Type B pancreatic cell (in vitro differentiated cells): Measurements from ENCODE around the gene TUBB2A. TPM values are rescaled to one million over a fixed set of nuclear protein-coding genes. Genes with fewer than 3 reads are reported as not detected.
"Not testable (repeated sequence)": the region's sequence is repeated elsewhere in the genome, so short reads cannot be mapped to it uniquely, and the experiment has no call there.

ENCODE experiments used
- DNase-seq: peaks from one replicate; pipeline ENCODE4 v3.0.0; 2021; ENCODE audit warnings: mixed read lengths; ENCODE audit not compliant: unreplicated experiment; ENCODE audit errors: extremely low spot score
- H3K27ac Mint-ChIP-seq: 2 replicates; pipeline ENCODE4 v1.8.0; 2021; ENCODE audit warnings: mild to moderate bottlenecking, mixed read lengths
- H3K27me3 Mint-ChIP-seq: 2 replicates; pipeline ENCODE4 v1.8.0; 2021; ENCODE audit warnings: mixed read lengths
- H3K36me3 Mint-ChIP-seq: 2 replicates; pipeline ENCODE4 v1.8.0; 2021; ENCODE audit warnings: mixed read lengths
- H3K4me1 Mint-ChIP-seq: one replicate; pipeline ENCODE4 v1.8.0; 2021; ENCODE audit warnings: mixed read lengths; ENCODE audit not compliant: unreplicated experiment
- H3K4me3 Mint-ChIP-seq: 2 replicates; pipeline ENCODE4 v1.8.0; 2021; ENCODE audit warnings: mild to moderate bottlenecking, mixed read lengths
- H3K9me3 Mint-ChIP-seq: 2 replicates; pipeline ENCODE4 v1.8.0; 2021; ENCODE audit warnings: mixed read lengths
- CTCF ChIP-seq: fragments of 200-600 bp; sonication (generic); conservative IDR thresholded peaks from 2 replicates; pipeline ENCODE4 v1.5.0; 2021; ENCODE audit warnings: antibody characterized with exemption, mild to moderate bottlenecking
- total RNA-seq: library from RNA; stranded (reverse); gene quantifications from 2 replicates; pipeline ENCODE4 v1.2.1, GENCODE V29; 2021; ENCODE audit warnings: low replicate concordance

Gene TUBB2A
- total RNA-seq, 1 donor from 2014 or later = 62.9 TPM

DNA sequence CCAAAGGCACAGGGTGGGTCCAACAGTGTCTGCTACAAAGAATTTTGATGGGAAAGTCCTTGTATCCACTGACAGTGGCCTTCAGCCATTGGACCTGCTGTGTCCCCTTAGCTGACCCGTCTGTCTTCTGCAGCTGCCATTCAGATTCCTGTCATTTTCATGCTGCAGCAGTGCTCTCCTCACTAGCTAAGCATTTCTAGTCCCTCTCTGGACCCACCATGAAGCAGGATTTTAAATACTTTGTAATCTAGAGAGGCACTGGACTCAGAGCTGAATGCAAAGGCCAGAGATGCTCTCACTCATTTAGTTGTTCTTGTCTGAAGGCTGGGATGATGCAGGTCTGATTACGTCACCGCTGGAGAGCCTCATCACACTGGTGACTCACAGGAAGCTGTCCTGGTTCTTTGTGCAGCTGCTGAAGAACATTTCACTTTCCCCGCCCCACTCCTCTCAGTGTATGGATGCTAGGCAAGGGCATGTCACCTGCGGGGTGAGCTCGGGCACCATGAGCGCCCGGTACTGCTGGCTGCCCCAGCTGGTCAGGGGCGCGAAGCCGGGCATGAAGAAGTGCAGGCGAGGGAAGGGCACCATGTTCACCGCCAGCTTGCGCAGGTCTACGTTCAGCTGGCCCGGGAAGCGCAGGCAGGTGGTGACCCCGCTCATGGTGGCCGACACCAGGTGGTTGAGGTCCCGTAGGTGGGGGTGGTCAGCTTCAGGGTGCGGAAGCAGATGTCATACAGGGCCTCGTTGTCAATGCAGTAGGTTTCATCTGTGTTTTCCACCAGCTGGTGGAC lies 19.4 kb upstream of the TUBB2A start:
- Mint-ChIP-seq H3K9me3 (peaks cover 4% of the 10 kb centered on the region), H3K27ac (no peak overlapping the region), H3K36me3 (no peaks in the 10 kb centered on the region), H3K27me3 (no peaks in the 10 kb centered on the region), H3K4me3 (no peak overlapping the region), H3K4me1 (peaks cover 11% of the 10 kb centered on the region)
- no peak for DNase-seq
- TF ChIP-seq CTCF = no peak

DNA sequence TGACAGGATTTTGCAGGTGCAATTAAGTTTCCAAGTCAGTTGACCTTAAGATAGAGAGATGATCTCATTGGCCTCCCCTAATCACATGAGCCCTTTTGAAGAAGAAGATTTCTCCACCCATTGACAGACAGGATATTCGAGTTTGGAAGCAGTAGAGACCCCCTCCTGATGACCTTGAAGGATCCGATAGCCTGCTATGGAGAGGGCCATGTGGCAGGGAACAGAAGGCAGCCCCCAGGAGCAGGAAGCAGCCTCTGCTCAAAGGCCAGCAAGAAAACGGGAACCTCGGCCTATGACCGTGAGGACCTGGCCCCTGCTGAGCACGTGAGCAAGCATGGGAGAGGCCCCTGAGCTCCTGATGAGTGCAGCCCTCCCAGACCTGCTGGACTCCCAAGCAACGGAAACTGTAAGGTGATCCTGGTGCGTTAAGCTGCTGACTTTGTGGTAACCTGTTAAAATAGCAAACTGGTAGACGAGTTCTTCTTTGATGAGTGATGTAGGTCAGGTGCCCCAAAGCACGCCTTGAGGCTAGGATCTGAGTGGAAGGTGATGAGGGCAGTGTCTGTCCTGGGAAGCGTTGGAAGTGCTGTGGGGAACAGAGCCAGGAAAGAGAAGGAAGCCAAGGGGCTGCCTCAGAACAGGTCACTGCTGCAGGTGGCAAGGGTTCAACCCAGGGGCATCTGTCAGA lies 18.5 kb upstream of the TUBB2A start:
- H3K4me3 Mint-ChIP-seq = no peak overlapping the region

GRCh38 chr6:3173636-3174089 lies 16.3 kb upstream of the TUBB2A start:
- not testable (repeated sequence) for H3K27ac Mint-ChIP-seq, H3K4me3 Mint-ChIP-seq, H3K36me3 Mint-ChIP-seq, H3K9me3 Mint-ChIP-seq, DNase-seq, H3K27me3 Mint-ChIP-seq
- peaks cover 11% of the 10 kb centered on the region for H3K4me1 Mint-ChIP-seq

More for the DNA sequence above, 18.5 kb upstream of the TUBB2A start:
- no peak for DNase-seq
- Mint-ChIP-seq H3K27ac (peak overlapping the region; percentile 1), H3K4me1 (peaks cover 11% of the 10 kb centered on the region), H3K9me3 (peaks cover 5% of the 10 kb centered on the region), H3K36me3 (no peaks in the 10 kb centered on the region), H3K27me3 (no peaks in the 10 kb centered on the region)
- no peak for TF ChIP-seq CTCF

DNA sequence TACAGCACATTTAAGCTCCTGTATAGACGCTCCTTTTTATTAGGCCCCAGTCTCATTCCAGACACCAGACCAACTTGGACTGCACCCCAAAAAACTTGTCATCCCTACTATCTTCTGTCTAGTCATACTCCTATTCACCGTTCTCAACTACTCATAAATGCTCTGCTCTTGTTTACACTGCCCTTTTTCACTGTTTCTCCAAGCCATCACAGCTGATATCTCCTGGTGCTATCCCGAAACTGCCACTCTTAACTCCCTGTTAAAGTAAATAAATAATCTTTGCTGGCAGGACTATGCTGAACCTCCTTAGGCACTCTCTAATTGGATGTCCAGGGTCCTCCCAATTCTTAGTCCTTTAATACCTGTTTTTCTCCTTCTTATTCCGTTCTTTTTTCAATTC lies 15.4 kb upstream of the TUBB2A start:
- H3K9me3 Mint-ChIP-seq, H3K4me3 Mint-ChIP-seq, H3K27ac Mint-ChIP-seq, DNase-seq, H3K36me3 Mint-ChIP-seq, H3K27me3 Mint-ChIP-seq: not testable (repeated sequence)
- peaks cover 13% of the 10 kb centered on the region for H3K4me1 Mint-ChIP-seq

DNA sequence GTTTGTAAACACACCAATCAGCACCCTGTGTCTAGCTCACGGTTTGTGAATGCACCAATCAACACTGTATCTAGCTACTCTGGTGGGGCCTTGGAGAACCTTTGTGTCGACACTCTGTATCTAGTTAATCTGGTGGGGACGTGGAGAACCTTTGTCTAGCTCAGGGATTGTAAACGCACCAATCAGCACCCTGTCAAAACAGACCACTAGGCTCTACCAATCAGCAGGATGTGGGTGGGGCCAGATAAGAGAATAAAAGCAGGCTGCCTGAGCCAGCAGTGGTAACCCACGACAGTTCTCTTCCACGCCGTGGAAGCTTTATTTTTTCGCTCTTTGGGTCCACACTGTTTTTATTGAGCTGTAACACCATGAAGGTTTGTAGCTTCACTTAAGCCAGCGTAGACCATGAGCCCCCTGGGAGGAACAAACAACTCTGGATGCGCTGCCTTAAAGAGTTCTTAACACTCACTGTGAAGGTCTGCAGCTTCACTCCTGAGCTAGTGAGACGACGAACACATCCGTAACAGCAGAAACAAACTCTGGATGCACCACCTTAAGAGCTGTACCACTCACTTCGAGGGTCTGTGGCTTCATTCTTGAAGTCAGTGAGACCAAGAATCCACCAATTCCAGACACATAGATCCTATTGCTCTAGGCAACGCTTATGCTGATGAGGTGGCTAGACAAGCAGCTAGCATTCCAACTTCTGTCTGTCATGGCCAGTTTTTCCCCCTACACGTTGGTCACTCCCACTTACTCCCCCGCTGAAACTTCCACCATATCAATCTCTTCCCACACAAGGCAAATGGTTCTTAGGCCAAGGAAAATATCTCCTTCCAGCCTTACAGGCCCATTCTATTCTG lies 14.2 kb upstream of the TUBB2A start:
- H3K4me1 Mint-ChIP-seq = peaks cover 22% of the 10 kb centered on the region
- H3K27me3 Mint-ChIP-seq, H3K9me3 Mint-ChIP-seq, H3K36me3 Mint-ChIP-seq, H3K27ac Mint-ChIP-seq, H3K4me3 Mint-ChIP-seq, DNase-seq: not testable (repeated sequence)

DNA sequence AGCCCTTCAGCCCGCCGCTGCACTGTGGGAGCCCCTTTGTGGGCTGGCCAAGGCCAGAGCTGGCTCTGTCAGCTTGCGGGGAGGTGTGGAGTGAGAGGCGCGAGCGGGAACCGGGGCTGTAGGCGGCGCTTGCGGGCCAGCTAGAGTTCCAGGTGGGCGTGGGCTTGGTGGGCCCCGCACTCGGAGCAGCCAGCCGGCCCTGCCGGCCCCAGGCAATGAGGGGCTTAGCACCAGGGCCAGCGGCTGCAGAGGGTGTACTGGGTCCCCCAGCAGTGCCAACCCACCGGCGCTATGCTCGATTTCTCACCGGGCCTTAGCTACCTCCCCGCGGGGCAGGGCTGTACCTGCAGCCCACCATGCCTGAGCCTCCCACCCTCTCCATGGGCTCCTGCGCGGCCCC lies 13.3 kb upstream of the TUBB2A start:
- H3K36me3 Mint-ChIP-seq = not testable (repeated sequence)

GRCh38 chr6:3168046-3168445 lies 10.7 kb upstream of the TUBB2A start:
- Mint-ChIP-seq H3K4me1 (peaks cover 30% of the 10 kb centered on the region), H3K27ac (peak overlapping the region; percentile 81)
- H3K9me3 Mint-ChIP-seq = not testable (repeated sequence)

More for the DNA sequence above, 13.3 kb upstream of the TUBB2A start:
- H3K4me1 Mint-ChIP-seq = peaks cover 25% of the 10 kb centered on the region
- not testable (repeated sequence) for H3K27me3 Mint-ChIP-seq, DNase-seq, H3K4me3 Mint-ChIP-seq, H3K9me3 Mint-ChIP-seq, H3K27ac Mint-ChIP-seq

DNA sequence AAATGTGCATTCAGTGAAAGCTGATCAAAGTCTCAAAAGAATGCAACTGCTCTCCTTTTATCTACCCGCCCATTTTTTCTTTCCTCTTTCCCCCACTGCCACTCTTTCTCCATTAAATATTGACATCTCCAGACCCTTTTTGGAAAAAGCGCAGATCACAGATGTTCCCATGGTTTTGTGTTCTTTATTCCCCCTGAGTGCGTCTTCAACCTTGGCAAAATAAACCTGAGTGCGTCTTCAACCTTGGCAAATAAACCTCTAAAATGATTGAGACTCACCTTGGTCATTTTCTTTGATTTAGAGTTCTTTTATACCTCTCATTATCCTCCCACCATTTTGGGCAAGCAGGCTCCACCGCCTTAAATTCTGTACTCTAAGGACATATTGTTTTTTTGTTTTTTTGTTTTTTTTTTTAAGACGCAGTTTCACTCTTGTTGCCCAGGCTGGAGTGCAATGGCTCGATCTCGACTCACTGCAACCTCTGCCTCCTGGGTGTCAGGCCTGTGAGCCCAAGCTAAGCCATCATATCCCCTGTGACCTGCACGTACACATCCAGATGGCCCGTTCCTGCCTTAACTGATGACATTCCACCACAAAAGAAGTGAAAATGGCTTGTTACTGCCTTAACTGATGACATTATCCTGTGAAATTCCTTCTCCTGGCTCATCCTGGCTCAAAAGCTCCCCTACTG lies 9.3 kb upstream of the TUBB2A start:
- not testable (repeated sequence) for H3K9me3 Mint-ChIP-seq, H3K4me3 Mint-ChIP-seq, H3K27me3 Mint-ChIP-seq, H3K36me3 Mint-ChIP-seq, DNase-seq
- peak overlapping the region; percentile 5 for H3K27ac Mint-ChIP-seq
- peaks cover 38% of the 10 kb centered on the region for H3K4me1 Mint-ChIP-seq

More at GRCh38 chr6:3168046-3168445, 10.7 kb upstream of the TUBB2A start:
- not testable (repeated sequence) for H3K4me3 Mint-ChIP-seq, H3K27me3 Mint-ChIP-seq, DNase-seq, H3K36me3 Mint-ChIP-seq
